A549 (cell line): Measurements from ENCODE around the gene NTM.

Source experiments
- CTCF ChIP-seq: fragments of >200 bp; sonication (Bioruptor Twin); formaldehyde crosslinking; IDR thresholded peaks from 3 replicates; pipeline ENCODE4 v1.5.1; 2016
- HES2 ChIP-seq: fragments of >200 bp; sonication (Bioruptor Twin); formaldehyde crosslinking; IDR thresholded peaks from 2 replicates; pipeline ENCODE4 v1.6.1; 2016
- MAX ChIP-seq: IDR thresholded peaks from 2 replicates; pipeline ENCODE4 v1.6.1; 2012
- TP53 ChIP-seq: fragments of 250-450 bp; sonication (Bioruptor Pico); IDR thresholded peaks from 2 replicates; pipeline ENCODE4 v1.5.0; 2021; ENCODE audit warnings: mild to moderate bottlenecking, moderate library complexity

DNA sequence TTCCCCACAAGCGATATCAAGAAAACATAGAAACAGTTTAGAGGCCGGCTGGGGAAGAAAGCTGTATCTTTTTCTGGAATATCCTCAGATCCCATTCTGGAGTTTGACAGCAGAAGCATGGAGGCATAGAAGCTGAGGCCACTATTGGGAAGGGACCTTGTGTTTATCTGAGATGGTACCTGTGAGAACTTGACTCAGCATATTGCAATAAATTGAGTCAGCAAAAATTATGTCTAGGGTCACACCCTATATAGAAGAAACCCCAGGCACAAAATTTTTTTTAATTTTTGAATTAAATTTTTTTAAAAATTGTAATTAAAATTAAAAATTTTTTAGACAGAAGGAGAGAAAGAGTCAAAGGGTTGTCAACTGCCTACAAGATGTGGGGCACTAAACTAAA lies 178.7 kb downstream of the NTM start:
- TF ChIP-seq HES2 (no peak), MAX (no peak), CTCF (no peak), TP53 (no peak)
